Islet precursor cell (in vitro differentiated cells): ENCODE measurements around the gene CDK18.
"Not testable (repeated sequence)": the region's sequence is repeated elsewhere in the genome, so short reads cannot be mapped to it uniquely, and the experiment has no call there.

Experiments used
- DNase-seq: peaks from one replicate; pipeline ENCODE4 v3.0.0-alpha.2; 2018

CDK18 gene

GRCh38 chr1:205481218-205481617 lies 23.3 kb upstream of the CDK18 start:
- no peak for DNase-seq

- DNase-seq: no peak
Measured at GRCh38 chr1:205481629-205482151, 22.8 kb upstream of the CDK18 start.

- not testable (repeated sequence) for DNase-seq
Measured at GRCh38 chr1:205482587-205482986, 21.9 kb upstream of the CDK18 start.

GRCh38 chr1:205483372-205483771 lies 21.1 kb upstream of the CDK18 start:
- no peak for DNase-seq

GRCh38 chr1:205484985-205485967 lies 19.2 kb upstream of the CDK18 start:
- peak; percentile 96 for DNase-seq

GRCh38 chr1:205486258-205486657 lies 18.2 kb upstream of the CDK18 start:
- DNase-seq: no peak

GRCh38 chr1:205488074-205488723 lies 16.3 kb upstream of the CDK18 start:
- peak; percentile 84 for DNase-seq

GRCh38 chr1:205491794-205492193 lies 12.7 kb upstream of the CDK18 start:
- DNase-seq: no peak

GRCh38 chr1:205492201-205492667 lies 12.2 kb upstream of the CDK18 start:
- DNase-seq: peak; percentile 73

GRCh38 chr1:205492774-205493173 lies 11.7 kb upstream of the CDK18 start:
- no peak for DNase-seq

- peak; percentile 88 for DNase-seq
Measured at GRCh38 chr1:205493241-205494085, 11.0 kb upstream of the CDK18 start.

- DNase-seq: no peak
Measured at GRCh38 chr1:205494115-205494514, 10.4 kb upstream of the CDK18 start.

GRCh38 chr1:205495237-205495823 lies 9.1 kb upstream of the CDK18 start:
- DNase-seq: peak; percentile 75

- DNase-seq: no peak
Measured at GRCh38 chr1:205496661-205497060, 7.8 kb upstream of the CDK18 start.

GRCh38 chr1:205497351-205497750 lies 7.1 kb upstream of the CDK18 start:
- no peak for DNase-seq

GRCh38 chr1:205499789-205500188 lies 4.7 kb upstream of the CDK18 start:
- no peak for DNase-seq

GRCh38 chr1:205500240-205501233 lies 3.9 kb upstream of the CDK18 start:
- peak; percentile 73 for DNase-seq

- no peak for DNase-seq
Measured at GRCh38 chr1:205502111-205502810, 2.2 kb upstream of the CDK18 start.

- no peak for DNase-seq
Measured at GRCh38 chr1:205502992-205503391, 1.5 kb upstream of the CDK18 start.

- peak; percentile 76 for DNase-seq
Measured at GRCh38 chr1:205505076-205505729, 734 bp downstream of the CDK18 start.
